Pulmonary artery endothelial cell (primary cell): ENCODE data around the gene EXOC2. TPM values are rescaled to one million over a fixed set of nuclear protein-coding genes. Genes with fewer than 3 reads are reported as not detected.
"Not testable (repeated sequence)": the region's sequence is repeated elsewhere in the genome, so short reads cannot be mapped to it uniquely, and the experiment has no call there.

Experiments
- DNase-seq: peaks from one replicate; pipeline ENCODE4 v3.0.0-alpha.2; 2011; ENCODE audit warnings: low read depth, low spot score
- total RNA-seq: library from RNA; depleted of rRNA; stranded (reverse); fragments of >200 nt; gene quantifications from 2 replicates; pipeline ENCODE4 v1.2.3, GENCODE V29; 2014

Gene EXOC2
- total RNA-seq, 1 donor from 2014 or later = 39.2 TPM

DNA sequence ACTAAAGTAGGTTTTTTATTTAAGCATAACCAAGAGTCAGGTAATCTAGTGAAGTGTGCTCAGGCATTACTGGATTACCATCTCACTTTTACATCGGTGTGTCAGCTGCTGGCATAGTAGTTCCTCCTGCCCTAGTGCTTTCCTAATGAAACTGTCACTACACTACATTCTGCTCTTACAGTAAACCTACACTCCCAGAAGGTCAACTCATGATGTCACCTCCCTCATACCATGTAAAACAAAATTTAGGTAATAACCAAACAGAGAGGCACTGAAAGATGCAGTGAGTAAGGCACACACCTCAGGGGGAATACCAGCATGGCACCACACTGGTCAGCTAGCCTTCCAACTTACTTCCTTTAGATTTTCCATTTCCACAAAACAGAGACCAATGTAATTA, 59.3 kb downstream of the EXOC2 start:
- no peak for DNase-seq

DNA sequence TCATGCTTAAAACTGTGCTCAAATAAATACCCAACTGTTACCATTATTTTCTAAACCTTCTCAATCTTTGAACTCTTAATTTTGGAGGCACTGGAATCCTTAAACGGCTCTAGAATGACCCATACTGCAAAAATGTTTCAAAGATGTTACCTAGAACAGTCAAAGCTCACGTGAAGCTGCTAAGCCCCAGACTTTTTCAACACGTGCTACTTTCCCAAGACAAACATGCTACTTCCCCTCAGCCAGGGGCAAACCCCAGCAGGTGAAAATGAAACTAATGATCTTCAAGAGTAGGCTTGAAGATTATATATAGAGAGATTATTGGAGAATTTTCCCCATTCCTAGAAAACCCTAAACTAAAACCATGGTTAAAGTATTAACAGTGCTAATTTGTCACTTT, 64.2 kb downstream of the EXOC2 start:
- DNase-seq = no peak

GRCh38 chr6:626236-626635, 66.7 kb downstream of the EXOC2 start:
- no peak for DNase-seq

- no peak for DNase-seq
Measured at GRCh38 chr6:624979-625378, 68.0 kb downstream of the EXOC2 start.

DNA sequence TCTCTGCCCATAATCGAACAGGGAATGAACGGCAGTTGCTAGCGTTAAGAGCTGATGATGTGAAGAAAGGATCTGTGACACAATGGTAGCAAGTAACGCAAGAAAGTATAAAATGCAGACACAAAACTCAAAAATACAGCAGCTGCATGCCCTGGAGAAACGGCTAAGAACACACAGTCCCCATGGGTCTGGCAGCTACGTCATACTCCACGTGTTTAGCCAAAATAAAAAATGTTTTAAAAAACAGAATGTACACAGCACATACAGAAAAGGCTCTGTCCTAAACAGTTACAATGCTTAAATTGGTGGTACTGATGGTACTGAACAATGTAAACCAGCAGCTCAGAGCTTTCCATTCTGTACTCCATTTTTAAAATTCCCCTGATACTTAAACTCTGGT, 70.5 kb downstream of the EXOC2 start:
- no peak for DNase-seq

GRCh38 chr6:621931-622330, 71.0 kb downstream of the EXOC2 start:
- no peak for DNase-seq

DNA sequence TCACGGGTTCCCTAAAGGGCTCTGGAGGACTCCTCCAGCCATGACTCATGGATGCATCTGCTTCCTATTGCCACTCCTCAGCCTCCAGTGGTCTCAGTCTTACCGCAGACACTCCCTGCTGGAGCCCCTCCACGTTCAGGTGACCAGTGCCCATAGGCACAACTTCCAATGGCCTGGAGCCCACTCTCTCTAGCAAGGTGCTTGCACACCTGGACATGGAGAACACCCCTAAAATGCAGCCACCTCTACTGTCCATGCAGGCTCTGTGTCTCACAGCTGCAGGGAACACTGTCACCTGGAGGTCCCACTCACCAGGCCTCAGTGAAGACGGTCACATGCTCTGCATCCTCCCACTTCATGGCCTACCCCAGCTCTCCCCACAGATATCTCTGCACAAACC, 72.0 kb downstream of the EXOC2 start:
- DNase-seq = no peak

DNA sequence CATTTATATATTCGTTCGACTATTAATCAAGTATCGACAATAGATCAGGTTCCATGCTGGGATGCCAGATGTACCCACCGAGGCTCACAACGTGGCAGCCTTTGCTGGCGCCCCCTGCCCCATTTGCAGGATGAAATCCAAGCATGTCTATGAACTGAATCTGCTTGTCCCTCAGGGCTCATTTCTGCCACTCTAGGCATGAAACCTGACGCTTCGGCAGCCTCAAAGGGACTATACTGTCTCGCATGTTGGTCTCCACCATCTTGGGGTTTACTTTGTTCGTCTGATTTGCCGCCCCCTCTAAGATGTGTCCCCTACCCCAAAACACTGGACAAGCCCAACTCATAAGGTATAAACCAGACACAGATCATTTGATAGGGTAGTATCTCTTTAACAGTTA, 72.8 kb downstream of the EXOC2 start:
- DNase-seq = no peak

DNA sequence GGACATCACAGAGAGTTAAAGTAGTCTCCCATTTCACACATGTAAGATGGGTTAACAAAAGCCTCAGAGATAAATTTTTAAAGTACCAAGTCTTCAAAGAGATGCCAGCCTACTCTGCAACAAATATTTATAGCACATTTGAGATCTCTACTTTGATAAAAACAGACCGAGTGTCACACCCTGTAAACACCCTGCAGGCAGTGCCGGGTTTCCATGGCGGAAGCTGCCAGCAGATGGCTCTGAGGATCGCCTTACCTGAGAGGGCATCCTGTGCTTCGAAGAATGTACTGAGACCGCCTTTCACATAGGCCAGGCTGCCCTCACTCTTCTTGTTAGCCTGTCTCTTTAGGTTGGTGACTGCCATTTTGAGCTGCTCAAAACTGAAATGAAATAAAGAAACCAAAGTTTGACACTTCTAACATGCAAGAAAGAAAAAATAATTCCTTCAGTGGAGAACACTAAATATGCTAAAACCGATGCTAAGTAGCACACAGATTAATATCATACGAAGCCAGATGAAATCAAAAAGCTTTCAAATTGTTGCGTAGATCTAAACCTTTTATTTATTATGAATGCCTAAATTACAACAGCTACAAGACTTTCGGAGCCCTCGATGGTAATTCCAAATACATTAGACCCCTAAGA, 75.4 kb downstream of the EXOC2 start:
- no peak for DNase-seq

GRCh38 chr6:613981-614380, 79.0 kb downstream of the EXOC2 start:
- no peak for DNase-seq

DNA sequence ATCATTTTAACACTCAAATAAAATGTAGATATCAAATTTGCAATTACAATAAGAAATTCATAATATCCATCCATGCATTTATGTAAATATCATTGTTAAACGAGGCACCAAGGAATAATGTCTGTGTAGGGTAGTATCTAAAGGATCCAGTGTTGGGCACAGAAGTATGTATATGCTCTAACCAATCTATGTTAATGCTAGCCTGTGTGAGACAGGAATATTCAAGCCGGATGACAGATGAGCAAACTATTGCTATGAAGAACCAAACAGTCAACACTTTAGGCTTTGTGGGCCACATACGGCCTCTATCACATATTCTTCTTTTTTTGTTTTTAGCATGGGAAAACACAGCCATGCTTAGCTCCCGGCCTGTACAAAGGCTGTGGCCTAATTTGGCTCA, 81.0 kb downstream of the EXOC2 start:
- no peak for DNase-seq

DNA sequence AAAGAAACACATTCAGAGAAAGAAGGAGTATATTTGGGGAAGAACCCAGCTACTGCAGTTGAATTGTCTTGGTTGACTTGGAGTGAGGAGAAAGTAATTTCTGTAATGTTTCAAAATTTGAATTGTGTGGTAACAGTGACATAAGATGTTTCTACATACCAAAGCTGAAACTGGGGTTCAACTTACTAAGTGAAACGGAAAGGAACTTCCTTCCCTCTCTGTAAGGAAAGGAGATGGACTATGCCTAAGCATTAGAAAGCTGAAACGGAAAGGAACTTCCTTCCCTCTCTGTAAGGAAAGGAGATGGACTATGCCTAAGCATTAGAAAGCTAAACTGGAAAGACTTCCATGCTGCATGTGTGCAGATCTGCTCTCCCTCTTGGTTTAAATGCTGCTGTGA, 82.1 kb downstream of the EXOC2 start:
- no peak for DNase-seq

DNA sequence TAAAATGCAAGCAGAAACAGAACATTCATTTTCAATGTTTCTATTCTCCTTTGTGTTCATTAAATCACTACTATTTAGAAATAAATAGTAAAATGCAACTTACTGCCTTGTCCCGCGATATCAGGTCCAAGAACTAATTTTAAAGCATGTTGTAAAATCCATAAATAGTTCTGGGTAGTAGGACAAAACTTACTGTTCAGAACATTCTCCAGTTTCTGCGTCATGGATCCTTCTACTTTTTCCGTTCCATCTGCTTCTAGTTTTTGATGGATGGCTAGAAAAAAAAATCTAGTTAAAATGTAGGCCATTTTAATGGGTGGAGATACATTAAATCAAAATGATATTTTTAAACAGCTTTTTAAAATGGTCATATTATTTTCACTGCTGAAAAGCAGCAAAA, 83.0 kb downstream of the EXOC2 start:
- no peak for DNase-seq

- DNase-seq = no peak
Measured at GRCh38 chr6:606829-607379, 86.0 kb downstream of the EXOC2 start.

GRCh38 chr6:605895-606294, 87.0 kb downstream of the EXOC2 start:
- not testable (repeated sequence) for DNase-seq

- no peak for DNase-seq
Measured at GRCh38 chr6:604579-604978, 88.4 kb downstream of the EXOC2 start.

DNA sequence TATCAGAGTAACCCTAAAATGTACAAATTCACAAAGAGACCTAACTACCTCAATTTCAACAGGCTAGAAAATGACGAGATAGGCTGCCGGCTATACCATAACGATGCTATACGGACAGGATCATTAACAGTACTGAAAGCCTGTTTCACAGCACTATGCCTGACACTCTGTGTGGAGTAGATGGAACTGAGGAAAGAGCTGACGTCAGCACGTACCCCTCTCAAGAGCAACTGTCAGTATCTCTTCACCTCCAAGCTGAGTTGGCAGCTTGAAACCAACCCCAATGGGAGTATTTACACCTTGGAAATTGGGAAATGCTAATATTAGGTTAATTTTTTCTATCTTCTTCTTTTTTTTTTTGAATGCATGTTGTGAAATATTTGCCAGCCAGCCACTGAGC, 89.7 kb downstream of the EXOC2 start:
- DNase-seq = no peak

GRCh38 chr6:599576-600448, 93.1 kb downstream of the EXOC2 start:
- no peak for DNase-seq

GRCh38 chr6:593907-594212, 99.1 kb downstream of the EXOC2 start:
- no peak for DNase-seq

DNA sequence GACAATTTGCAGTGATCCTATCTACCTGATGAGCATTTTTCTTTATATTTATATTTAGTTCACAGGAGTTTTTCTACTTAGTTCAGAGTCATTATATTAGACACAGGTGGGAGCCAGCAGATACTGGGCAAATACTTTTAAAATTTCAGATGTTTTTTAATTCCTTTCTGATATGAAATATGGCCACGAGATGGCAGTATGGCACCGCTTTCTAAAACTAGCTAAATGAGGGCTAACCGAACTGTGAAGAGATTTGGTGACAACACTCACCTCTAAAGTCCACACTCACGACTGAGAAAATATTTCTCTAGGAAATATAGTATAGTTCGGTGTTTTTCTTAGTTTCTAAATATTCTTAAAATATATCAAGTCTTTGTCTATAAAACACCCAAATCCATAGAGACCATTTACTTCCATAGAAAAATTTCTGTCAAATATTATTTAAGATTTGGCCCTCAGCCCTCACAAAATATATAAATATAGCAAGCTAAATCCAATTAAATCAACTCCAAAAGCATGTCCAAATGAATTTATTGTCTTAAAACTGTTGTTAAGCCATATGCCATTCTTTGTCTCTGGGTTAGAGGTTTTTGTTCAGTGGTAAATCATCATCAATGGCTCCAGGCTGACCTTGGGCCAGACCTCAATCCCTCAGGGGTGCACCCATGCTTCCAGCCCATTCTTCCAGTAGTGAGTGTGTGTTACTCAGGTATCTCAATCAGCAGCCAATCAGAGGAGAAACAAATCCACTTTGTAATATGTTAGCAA, 99.6 kb downstream of the EXOC2 start:
- peak; percentile 2 for DNase-seq

DNA sequence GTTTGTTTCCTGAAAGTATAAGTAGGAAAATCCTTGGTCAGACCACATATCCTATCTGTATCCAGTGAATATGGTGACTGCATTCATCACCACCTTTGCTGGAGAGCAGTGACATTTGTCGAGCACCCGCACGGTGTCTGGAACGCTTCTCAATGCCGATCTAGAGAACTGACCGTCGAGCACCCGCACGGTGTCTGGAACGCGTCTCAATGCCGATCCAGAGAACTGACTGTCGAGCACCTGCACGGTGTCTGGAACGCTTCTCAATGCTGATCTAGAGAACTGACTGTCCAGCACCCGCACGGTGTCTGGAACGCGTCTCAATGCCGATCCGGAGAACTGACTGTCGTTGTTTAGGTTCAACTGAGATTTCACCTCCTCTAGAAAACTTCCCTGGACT, 103.8 kb downstream of the EXOC2 start:
- DNase-seq = no peak

DNA sequence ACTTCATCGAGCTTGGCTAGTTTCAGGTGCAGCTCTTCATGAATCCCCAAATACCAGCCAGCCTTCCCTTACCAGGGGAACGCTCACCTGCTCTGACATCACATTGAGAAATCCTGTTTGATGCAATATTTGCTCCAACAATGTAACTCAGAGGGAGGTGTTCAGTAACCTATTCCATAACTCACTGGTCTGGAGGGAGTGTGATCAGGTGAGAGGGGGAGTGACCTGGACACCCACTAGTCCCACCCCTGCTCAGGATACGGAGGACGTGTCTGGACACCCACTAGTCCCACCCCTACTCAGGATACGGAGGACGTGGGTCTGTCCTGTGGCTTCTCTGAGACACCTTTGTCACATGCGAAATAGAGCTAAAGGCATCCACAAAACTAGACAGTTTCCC, 106.4 kb downstream of the EXOC2 start:
- no peak for DNase-seq
